Esophagus muscularis mucosa (tissue), 3 donors: ENCODE measurements around the gene LRRC4C.

Experiments used
- CTCF ChIP-seq, 3 experiments: fragments of 200-600 bp in 2 of 3; fragments of 450-650 bp in 1 of 3; sonication (generic) in 2 of 3; IDR thresholded peaks; one replicate each; pipeline ENCODE4 v1.5.1; 2017 to 2019; ENCODE audit warnings: antibody characterized with exemption in 3 of 3, mild to moderate bottlenecking in 2 of 3, moderate library complexity in 1 of 3
- POLR2A ChIP-seq: fragments of 450-650 bp; IDR thresholded peaks from one replicate; pipeline ENCODE4 v1.6.1; 2017; ENCODE audit warnings: antibody characterized with exemption, moderate library complexity, mild to moderate bottlenecking, low read depth
- POLR2AphosphoS5 ChIP-seq, 2 donors: sonication (generic); formaldehyde crosslinking; IDR thresholded peaks; one replicate each; pipeline ENCODE4 v1.6.1; 2017; ENCODE audit warnings: antibody characterized with exemption in 2 of 2

- TF ChIP-seq CTCF (IDR thresholded peaks at IDR 0.05) (no peak), POLR2AphosphoS5 (IDR thresholded peaks at IDR 0.05) (no peak), POLR2A (no peak)
Measured at GRCh38 chr11:41400819-41401382, 58.6 kb downstream of the LRRC4C start.
